Measurements from ENCODE around the gene CCDC93.

The CCDC93 gene

GRCh38 chr2:117989854-117990438 is 23.9 kb downstream of the CCDC93 start:
- Histone ChIP-seq H3K36me3 (ENCODE audit: control insufficient read depth, insufficient read depth, low read length, severe bottlenecking) (peaks cover 70% of the 10 kb centered on the region), H3K27me3 (replicated peaks; ENCODE audit: control insufficient read depth, insufficient read depth, low read length) (no peaks in the 10 kb centered on the region), H3K9me3 (ENCODE audit: control insufficient read depth, low read length) (no peaks in the 10 kb centered on the region), H3K4me1 (ENCODE audit: control insufficient read depth, insufficient read depth, low read length) (no peaks in the 10 kb centered on the region), H3K4me3 (ENCODE audit: low read length) (no peak overlapping the region), H3K9ac (ENCODE audit: low read length) (no peak overlapping the region)
- DNase-seq (ENCODE audit: low read depth), result no peak

GRCh38 chr2:117987121-117987520 is 26.7 kb downstream of the CCDC93 start:
- H3K36me3 ChIP-seq (ENCODE audit: control insufficient read depth, insufficient read depth, low read length, severe bottlenecking), result peaks cover 61% of the 10 kb centered on the region
- H3K27me3 ChIP-seq (replicated peaks; ENCODE audit: control insufficient read depth, insufficient read depth, low read length), result no peaks in the 10 kb centered on the region
- DNase-seq (ENCODE audit: low read depth), result no peak

DNA sequence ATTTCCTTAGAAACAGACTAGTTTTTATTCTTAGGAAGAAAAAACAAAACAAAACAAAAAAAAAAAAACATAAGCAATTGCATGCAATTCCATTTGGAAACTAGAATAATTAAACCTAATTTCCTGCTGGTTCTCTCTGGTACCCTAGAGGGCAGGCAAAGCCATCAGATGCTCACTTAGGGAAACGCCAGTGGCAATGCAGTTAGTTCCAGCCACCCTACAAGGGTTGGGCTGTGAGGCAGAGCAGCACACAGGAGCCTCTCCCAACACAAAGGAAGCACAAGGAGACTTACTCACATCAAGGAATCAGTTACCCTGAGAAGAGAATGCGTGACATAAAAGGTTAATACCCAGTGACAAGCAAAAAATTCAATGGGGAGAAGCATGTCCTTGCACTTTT is 28.8 kb downstream of the CCDC93 start:
- no peaks in the 10 kb centered on the region for H3K27me3 ChIP-seq (replicated peaks; ENCODE audit: control insufficient read depth, insufficient read depth, low read length)
- H3K4me3 ChIP-seq (ENCODE audit: low read length), result no peak overlapping the region
- H3K9ac ChIP-seq (ENCODE audit: low read length), result no peak overlapping the region
- H3K9me3 ChIP-seq (ENCODE audit: control insufficient read depth, low read length), result no peaks in the 10 kb centered on the region
- no peak for DNase-seq (ENCODE audit: low read depth)
- peaks cover 18% of the 10 kb centered on the region for H3K4me1 ChIP-seq (ENCODE audit: control insufficient read depth, insufficient read depth, low read length)
- peaks cover 48% of the 10 kb centered on the region for H3K36me3 ChIP-seq (ENCODE audit: control insufficient read depth, insufficient read depth, low read length, severe bottlenecking)

More at GRCh38 chr2:117987121-117987520, 26.7 kb downstream of the CCDC93 start:
- Histone ChIP-seq H3K4me3 (ENCODE audit: low read length) (no peak overlapping the region), H3K9ac (ENCODE audit: low read length) (no peak overlapping the region), H3K4me1 (ENCODE audit: control insufficient read depth, insufficient read depth, low read length) (peaks cover under 1% of the 10 kb centered on the region), H3K9me3 (ENCODE audit: control insufficient read depth, low read length) (no peaks in the 10 kb centered on the region)

GRCh38 chr2:117984208-117984607 is 29.7 kb downstream of the CCDC93 start:
- Histone ChIP-seq H3K4me3 (ENCODE audit: low read length) (no peak overlapping the region), H3K9ac (ENCODE audit: low read length) (no peak overlapping the region), H3K9me3 (ENCODE audit: control insufficient read depth, low read length) (no peaks in the 10 kb centered on the region), H3K4me1 (ENCODE audit: control insufficient read depth, insufficient read depth, low read length) (peaks cover 27% of the 10 kb centered on the region), H3K36me3 (ENCODE audit: control insufficient read depth, insufficient read depth, low read length, severe bottlenecking) (peaks cover 39% of the 10 kb centered on the region), H3K27me3 (replicated peaks; ENCODE audit: control insufficient read depth, insufficient read depth, low read length) (no peaks in the 10 kb centered on the region)
- no peak for DNase-seq (ENCODE audit: low read depth)

DNA sequence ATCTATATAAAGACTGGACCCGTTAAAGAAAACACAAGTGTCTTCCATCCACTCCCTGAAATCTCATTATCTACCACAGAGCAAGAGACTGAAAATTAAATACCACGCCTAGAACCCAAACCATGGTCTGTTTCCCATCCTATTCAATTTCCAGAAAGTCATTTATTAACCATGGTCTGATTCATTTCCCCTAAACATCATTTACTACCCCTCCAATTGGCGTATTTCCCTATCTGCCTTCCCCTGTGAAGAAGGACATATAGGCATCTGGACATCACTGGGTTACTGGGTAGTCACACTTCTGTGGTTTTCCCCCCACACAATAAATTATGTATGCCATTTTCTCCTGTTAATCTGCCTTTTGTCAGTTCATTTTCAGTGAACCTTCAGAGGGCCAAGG is 30.8 kb downstream of the CCDC93 start:
- Histone ChIP-seq H3K36me3 (ENCODE audit: control insufficient read depth, insufficient read depth, low read length, severe bottlenecking) (peaks cover 32% of the 10 kb centered on the region), H3K9me3 (ENCODE audit: control insufficient read depth, low read length) (no peaks in the 10 kb centered on the region), H3K9ac (ENCODE audit: low read length) (no peak overlapping the region), H3K27me3 (replicated peaks; ENCODE audit: control insufficient read depth, insufficient read depth, low read length) (no peaks in the 10 kb centered on the region), H3K4me3 (ENCODE audit: low read length) (no peak overlapping the region), H3K4me1 (ENCODE audit: control insufficient read depth, insufficient read depth, low read length) (peaks cover 31% of the 10 kb centered on the region)
- no peak for DNase-seq (ENCODE audit: low read depth)

- H3K36me3 ChIP-seq (ENCODE audit: control insufficient read depth, insufficient read depth, low read length, severe bottlenecking), result peaks cover 36% of the 10 kb centered on the region
- H3K4me3 ChIP-seq (ENCODE audit: low read length), result no peak overlapping the region
- DNase-seq (ENCODE audit: low read depth), result no peak
Observed at GRCh38 chr2:117982376-117983033, 31.4 kb downstream of the CCDC93 start.

GRCh38 chr2:117981810-117982209 is 32.1 kb downstream of the CCDC93 start:
- H3K27me3 ChIP-seq (replicated peaks; ENCODE audit: control insufficient read depth, insufficient read depth, low read length), result no peaks in the 10 kb centered on the region
- H3K9me3 ChIP-seq (ENCODE audit: control insufficient read depth, low read length), result no peaks in the 10 kb centered on the region
- no peak overlapping the region for H3K9ac ChIP-seq (ENCODE audit: low read length)
- H3K36me3 ChIP-seq (ENCODE audit: control insufficient read depth, insufficient read depth, low read length, severe bottlenecking), result peaks cover 41% of the 10 kb centered on the region
- H3K4me3 ChIP-seq (ENCODE audit: low read length), result no peak overlapping the region
- DNase-seq (ENCODE audit: low read depth), result no peak
- peaks cover 31% of the 10 kb centered on the region for H3K4me1 ChIP-seq (ENCODE audit: control insufficient read depth, insufficient read depth, low read length)

More at GRCh38 chr2:117982376-117983033, 31.4 kb downstream of the CCDC93 start:
- H3K27me3 ChIP-seq (replicated peaks; ENCODE audit: control insufficient read depth, insufficient read depth, low read length), result no peaks in the 10 kb centered on the region
- no peaks in the 10 kb centered on the region for H3K9me3 ChIP-seq (ENCODE audit: control insufficient read depth, low read length)
- peaks cover 31% of the 10 kb centered on the region for H3K4me1 ChIP-seq (ENCODE audit: control insufficient read depth, insufficient read depth, low read length)
- H3K9ac ChIP-seq (ENCODE audit: low read length), result no peak overlapping the region

DNA sequence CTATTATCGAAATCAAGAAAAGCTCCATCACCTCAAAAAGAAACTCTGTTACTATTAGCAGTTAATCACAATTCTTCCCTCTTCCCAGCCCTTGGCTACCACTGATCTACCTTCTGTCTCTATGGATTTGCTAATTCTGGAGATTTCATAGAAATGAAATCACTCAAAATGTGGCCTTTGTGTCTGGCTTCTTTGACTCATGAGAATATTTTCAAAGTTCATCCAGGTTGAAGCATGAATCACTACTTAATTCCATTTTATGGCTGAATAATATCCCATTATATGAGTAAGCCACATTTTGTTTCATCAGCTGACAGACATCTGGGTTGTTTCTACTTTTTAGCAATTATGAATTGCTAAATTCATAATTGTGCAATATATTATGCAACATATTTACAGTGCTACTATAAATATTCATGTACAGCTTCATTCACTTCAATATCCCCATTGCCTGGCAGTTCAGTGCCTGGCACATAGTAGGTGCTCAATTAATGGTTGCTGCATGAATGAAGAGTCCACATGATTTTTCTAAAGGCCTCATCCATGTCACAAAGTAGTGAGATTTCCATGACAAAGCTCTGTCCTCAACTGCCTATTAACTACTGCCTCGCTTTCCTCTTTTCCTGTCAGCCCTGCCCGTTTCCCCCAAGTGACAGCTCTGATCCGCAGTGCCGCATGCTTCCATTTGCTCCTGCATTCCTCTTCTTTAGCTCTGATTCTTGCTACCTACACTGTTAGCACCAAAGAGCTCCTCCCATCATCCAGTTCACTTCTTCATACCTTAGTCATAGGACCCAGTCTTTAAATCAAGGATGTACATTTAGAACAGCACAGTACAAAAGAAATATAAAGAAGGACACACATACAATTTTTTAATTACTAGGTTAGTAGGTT is 32.8 kb downstream of the CCDC93 start:
- DNase-seq (ENCODE audit: low read depth), result peak; percentile 94
- no peaks in the 10 kb centered on the region for H3K27me3 ChIP-seq (replicated peaks; ENCODE audit: control insufficient read depth, insufficient read depth, low read length)

DNA sequence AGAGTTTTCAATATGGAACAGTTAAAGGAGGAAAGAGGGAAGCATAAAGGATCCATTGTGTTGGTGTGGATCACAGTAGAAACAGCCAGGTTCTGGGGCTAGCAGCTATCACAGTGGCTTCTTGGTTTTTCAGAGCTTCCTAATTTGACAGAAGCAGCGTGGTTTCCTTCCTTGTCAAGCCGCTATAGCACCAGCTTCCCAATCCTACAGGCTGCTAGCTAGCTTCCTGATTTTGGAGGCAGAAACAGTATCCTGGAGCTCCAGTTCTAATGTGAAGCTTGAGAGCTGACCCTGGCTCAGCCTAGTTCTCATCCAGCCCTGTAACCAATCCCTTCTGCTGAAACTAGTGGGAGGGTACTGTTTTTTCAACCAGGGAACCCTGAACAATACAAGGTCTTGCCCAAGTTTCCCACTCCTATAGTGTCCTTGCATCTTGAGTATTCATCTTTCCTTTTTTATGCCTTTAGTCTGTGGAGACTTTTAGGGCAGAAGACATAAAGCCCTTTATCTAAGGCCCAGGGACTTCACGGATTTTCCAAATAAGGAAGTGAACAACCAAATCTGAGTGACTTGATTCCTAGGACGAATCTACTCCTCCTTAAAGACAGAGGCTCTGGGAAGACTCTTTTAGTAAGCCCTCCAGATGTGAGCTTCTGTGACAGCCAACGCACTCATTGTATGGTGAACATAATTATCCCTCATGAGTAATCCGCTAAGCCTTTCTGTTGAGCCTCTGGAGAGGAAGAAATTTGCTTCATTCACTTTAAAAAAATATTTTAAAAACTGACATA is 33.8 kb downstream of the CCDC93 start:
- H3K4me1 ChIP-seq (ENCODE audit: control insufficient read depth, insufficient read depth, low read length), result peaks cover 31% of the 10 kb centered on the region
- no peaks in the 10 kb centered on the region for H3K9me3 ChIP-seq (ENCODE audit: control insufficient read depth, low read length)
- H3K9ac ChIP-seq (ENCODE audit: low read length), result peak overlapping the region; percentile 56
- H3K4me3 ChIP-seq (ENCODE audit: low read length), result peak overlapping the region; percentile 59
- peaks cover 44% of the 10 kb centered on the region for H3K36me3 ChIP-seq (ENCODE audit: control insufficient read depth, insufficient read depth, low read length, severe bottlenecking)
- DNase-seq (ENCODE audit: low read depth), result peak; percentile 63
- no peaks in the 10 kb centered on the region for H3K27me3 ChIP-seq (replicated peaks; ENCODE audit: control insufficient read depth, insufficient read depth, low read length)

More for the DNA sequence above, 32.8 kb downstream of the CCDC93 start:
- H3K9me3 ChIP-seq (ENCODE audit: control insufficient read depth, low read length), result no peaks in the 10 kb centered on the region
- H3K36me3 ChIP-seq (ENCODE audit: control insufficient read depth, insufficient read depth, low read length, severe bottlenecking), result peaks cover 44% of the 10 kb centered on the region
- peaks cover 31% of the 10 kb centered on the region for H3K4me1 ChIP-seq (ENCODE audit: control insufficient read depth, insufficient read depth, low read length)
- H3K9ac ChIP-seq (ENCODE audit: low read length), result peak overlapping the region; percentile 56
- H3K4me3 ChIP-seq (ENCODE audit: low read length), result no peak overlapping the region

DNA sequence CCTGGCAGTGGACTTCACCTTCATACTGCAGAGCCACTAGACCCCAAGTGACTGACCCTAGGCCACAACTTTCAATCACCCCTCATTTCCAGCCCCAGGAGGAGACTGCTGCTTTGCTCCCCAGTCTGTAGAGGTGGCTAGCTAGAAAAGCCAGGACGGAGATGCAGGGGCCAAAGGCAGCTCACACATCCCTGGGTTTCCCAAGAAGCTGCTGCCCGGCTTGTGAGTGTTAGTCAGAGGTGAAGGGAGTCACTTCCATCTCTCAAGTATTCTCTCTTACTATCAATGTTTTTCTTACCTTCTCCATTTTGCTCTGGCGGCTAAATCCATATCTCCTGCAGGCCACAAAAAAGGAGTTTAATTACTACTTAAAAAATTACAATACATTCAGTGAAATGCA is 36.2 kb downstream of the CCDC93 start:
- H3K9ac ChIP-seq (ENCODE audit: low read length), result no peak overlapping the region
- H3K9me3 ChIP-seq (ENCODE audit: control insufficient read depth, low read length), result no peaks in the 10 kb centered on the region
- H3K27me3 ChIP-seq (replicated peaks; ENCODE audit: control insufficient read depth, insufficient read depth, low read length), result no peaks in the 10 kb centered on the region
- H3K4me3 ChIP-seq (ENCODE audit: low read length), result no peak overlapping the region
- DNase-seq (ENCODE audit: low read depth), result no peak
- peaks cover 54% of the 10 kb centered on the region for H3K36me3 ChIP-seq (ENCODE audit: control insufficient read depth, insufficient read depth, low read length, severe bottlenecking)
- peaks cover 36% of the 10 kb centered on the region for H3K4me1 ChIP-seq (ENCODE audit: control insufficient read depth, insufficient read depth, low read length)
